Activated CD4-positive, alpha-beta T cell treated with anti-CD3 and anti-CD28 coated beads for 36 hours (primary cell): ENCODE results near the gene ADGB. TPM values are rescaled to one million over a fixed set of nuclear protein-coding genes. Genes with fewer than 3 reads are reported as not detected.

ENCODE experiments used
- total RNA-seq, 2 experiments: library from RNA; stranded (reverse); gene quantifications; one replicate each; pipeline ENCODE4 v1.2.3, GENCODE V29; 2021

The ADGB gene
- total RNA-seq, 2 experiments from 2014 or later = not detected

Other genes starting within 250 kb of the ADGB start
- gene RAB32, start 55.1 kb upstream of the ADGB start, total RNA-seq = 1 to 10 TPM in 1 of 2 experiments, under 1 TPM in 1; 0.44 to 1.1 TPM